ENCODE data around the gene ZNF670. TPM values are rescaled to one million over a fixed set of nuclear protein-coding genes. Genes with fewer than 3 reads are reported as not detected.
"Not testable (repeated sequence)": the region's sequence is repeated elsewhere in the genome, so short reads cannot be mapped to it uniquely, and the experiment has no call there.

The ZNF670 gene
- 1 to 10 TPM; 2.0 to 2.3 TPM for total RNA-seq
- long read RNA-seq, partial matches to known transcripts, result 0 of 2 reads
- long read RNA-seq, other reads (novel, unspliced or antisense), result 1 of 2 reads

- DNase-seq (peak; percentile 95 to 97), ATAC-seq (peak; percentile 100)
- intact Hi-C loops (cut with DNase I, micrococcal nuclease), result no loop called here
Measured at GRCh38 chr1:247078258-247079140, at the start of gene ZNF670. TSS of gene ZNF670 (minus strand) at chr1:247078811. CDS start at chr1:247078596, 215 bp downstream.

GRCh38 chr1:247127519-247128282 lies 49.1 kb upstream of the ZNF670 start:
- DNase-seq; intact Hi-C loops (cut with DNase I, micrococcal nuclease): not testable (repeated sequence)
- peak; percentile 30 for ATAC-seq

- ATAC-seq, result peak; percentile 79
- DNase-seq; intact Hi-C loops (cut with DNase I, micrococcal nuclease): not testable (repeated sequence)
Measured at GRCh38 chr1:247126601-247127000, 48.0 kb upstream of the ZNF670 start.

- DNase-seq; intact Hi-C loops (cut with DNase I, micrococcal nuclease): not testable (repeated sequence)
- peak; percentile 97 for ATAC-seq
Measured at GRCh38 chr1:247126166-247126565, 47.6 kb upstream of the ZNF670 start.

GRCh38 chr1:247121382-247121781 lies 42.8 kb upstream of the ZNF670 start:
- no peak for DNase-seq
- intact Hi-C loops (cut with DNase I, micrococcal nuclease), result no loop called here
- ATAC-seq, result no peak

GRCh38 chr1:247120408-247120668 lies 41.7 kb upstream of the ZNF670 start:
- intact Hi-C loops (cut with DNase I, micrococcal nuclease); ATAC-seq; DNase-seq: not testable (repeated sequence)

- ATAC-seq (peak; percentile 18), DNase-seq (no peak)
- intact Hi-C loops (cut with DNase I, micrococcal nuclease), result no loop called here
Measured at GRCh38 chr1:247119600-247120407, 41.2 kb upstream of the ZNF670 start.

GRCh38 chr1:247118946-247119446 lies 40.4 kb upstream of the ZNF670 start:
- DNase-seq (no peak), ATAC-seq (peak; percentile 52)
- intact Hi-C loops (cut with DNase I, micrococcal nuclease), result no loop called here

- DNase-seq, result no peak
- no peak for ATAC-seq
- intact Hi-C loops (cut with DNase I, micrococcal nuclease), result no loop called here
Measured at GRCh38 chr1:247115545-247115944, 36.9 kb upstream of the ZNF670 start.

GRCh38 chr1:247115141-247115510 lies 36.5 kb upstream of the ZNF670 start:
- intact Hi-C loops (cut with DNase I, micrococcal nuclease), result no loop called here
- ATAC-seq (no peak), DNase-seq (no peak)

- ATAC-seq (no peak), DNase-seq (no peak)
- intact Hi-C loops (cut with DNase I, micrococcal nuclease), result no loop called here
Measured at GRCh38 chr1:247114351-247115140, 35.9 kb upstream of the ZNF670 start.

- ATAC-seq, result no peak
- no peak for DNase-seq
- intact Hi-C loops (cut with DNase I, micrococcal nuclease), result no loop called here
Measured at GRCh38 chr1:247113733-247114271, 35.2 kb upstream of the ZNF670 start.

- DNase-seq (no peak), ATAC-seq (no peak)
- intact Hi-C loops (cut with DNase I, micrococcal nuclease), result no loop called here
Measured at GRCh38 chr1:247113094-247113497, 34.5 kb upstream of the ZNF670 start.

GRCh38 chr1:247112479-247112781 lies 33.8 kb upstream of the ZNF670 start:
- intact Hi-C loops (cut with DNase I, micrococcal nuclease), result no loop called here
- peak; percentile 41 for ATAC-seq
- DNase-seq, result peak in 1 of 2 donors; percentile 29

- ATAC-seq, result peak; percentile 93
Measured at GRCh38 chr1:247111700-247112478, 33.3 kb upstream of the ZNF670 start.

GRCh38 chr1:247111259-247111699 lies 32.7 kb upstream of the ZNF670 start:
- intact Hi-C loops (cut with DNase I, micrococcal nuclease), result no loop called here

More at GRCh38 chr1:247111700-247112478, 33.3 kb upstream of the ZNF670 start:
- DNase-seq, result peak; percentile 63 to 69
- intact Hi-C loops (cut with DNase I, micrococcal nuclease), result no loop called here

GRCh38 chr1:247110627-247111258 lies 32.1 kb upstream of the ZNF670 start:
- DNase-seq (peak in 1 of 2 donors; percentile 25), ATAC-seq (peak; percentile 22)
- intact Hi-C loops (cut with DNase I, micrococcal nuclease), result no loop called here

More at GRCh38 chr1:247111259-247111699, 32.7 kb upstream of the ZNF670 start:
- peak; percentile 43 for ATAC-seq
- peak in 1 of 2 donors; percentile 40 for DNase-seq
